Fibroblast of lung (primary cell): ENCODE results near the gene FBXO8. TPM values are rescaled to one million over a fixed set of nuclear protein-coding genes. Genes with fewer than 3 reads are reported as not detected.

Experiments
- DNase-seq, 2 donors: peaks; one replicate each; pipeline versions ENCODE4 v3.0.0 to v3.0.0-alpha.2; 2010; ENCODE audit warnings: low read depth in 2 of 2
- H2AFZ ChIP-seq: 2 replicates; pipeline ENCODE4 v1.5.1; 2012; ENCODE audit warnings: low read length, control low read depth, inconsistent platforms
- H3K27ac ChIP-seq: 2 replicates; pipeline ENCODE4 v1.5.1; 2011; ENCODE audit warnings: low read length, control low read depth; ENCODE audit not compliant: insufficient read depth
- H3K27me3 ChIP-seq: 2 replicates; pipeline ENCODE4 v1.5.1; 2011; ENCODE audit warnings: mild to moderate bottlenecking, low read length; ENCODE audit not compliant: control insufficient read depth, insufficient read depth
- H3K36me3 ChIP-seq: 2 replicates; pipeline ENCODE4 v1.5.1; 2011; ENCODE audit warnings: low read length; ENCODE audit not compliant: control insufficient read depth, insufficient read depth
- H3K4me1 ChIP-seq: 2 replicates; pipeline ENCODE4 v1.5.1; 2011; ENCODE audit warnings: low read length; ENCODE audit not compliant: control insufficient read depth, insufficient read depth; ENCODE audit errors: extremely low read depth
- H3K4me2 ChIP-seq: 2 replicates; pipeline ENCODE4 v1.5.1; 2011; ENCODE audit warnings: low read length, control low read depth; ENCODE audit not compliant: insufficient read depth; ENCODE audit errors: extremely low read depth
- H3K4me3 ChIP-seq, 4 experiments: fragments of 200-600 bp in 1 of 4; sonication (generic) in 1 of 4; replicated peaks in 1 of 4; 2 replicates each; pipeline ENCODE4 v1.5.1; 2011 to 2016; ENCODE audit warnings: low read length in 4 of 4, low read depth in 3 of 4, mild to moderate bottlenecking in 3 of 4, control low read depth in 2 of 4, inconsistent platforms in 1 of 4, mixed read lengths in 1 of 4; ENCODE audit not compliant: insufficient read depth in 1 of 4; ENCODE audit errors: control extremely low read depth in 1 of 4
- H3K79me2 ChIP-seq: 2 replicates; pipeline ENCODE4 v1.5.1; 2012; ENCODE audit warnings: mild to moderate bottlenecking, low read length, inconsistent platforms; ENCODE audit not compliant: control insufficient read depth, insufficient read depth
- H3K9ac ChIP-seq: 2 replicates; pipeline ENCODE4 v1.5.1; 2011; ENCODE audit warnings: mild to moderate bottlenecking, low read length, control low read depth; ENCODE audit not compliant: insufficient read depth
- H3K9me3 ChIP-seq: 2 replicates; pipeline ENCODE4 v1.5.1; 2012; ENCODE audit warnings: low read depth, low read length; ENCODE audit not compliant: control insufficient read depth, insufficient read depth
- H4K20me1 ChIP-seq: 2 replicates; pipeline ENCODE4 v1.5.1; 2011; ENCODE audit warnings: low read length; ENCODE audit not compliant: control insufficient read depth, insufficient read depth; ENCODE audit errors: extremely low read depth
- EZH2 ChIP-seq: IDR thresholded peaks from 2 replicates; pipeline ENCODE4 v1.5.1; 2012; ENCODE audit warnings: low read length, control low read depth, mild to moderate bottlenecking; ENCODE audit errors: missing control alignments
- polyA plus RNA-seq, 2 donors: library from polyadenylated mRNA; depleted of rRNA in 1 of 2; stranded (reverse) in 1 of 2; unstranded in 1 of 2; fragments of >200 nt; gene quantifications; 2 replicates each; pipeline ENCODE4 v1.2.1, GENCODE V29; 2011 to 2012; ENCODE audit warnings: missing spikeins in 1 of 2
- total RNA-seq: library from RNA; depleted of rRNA; stranded (reverse); fragments of >200 nt; gene quantifications from 2 replicates; pipeline ENCODE4 v1.2.1, GENCODE V29; 2014
- TF ChIP-seq, protein P1 (sequence below), 2 donors: IDR thresholded peaks in 1 of 2; conservative IDR thresholded peaks in 1 of 2; 1 replicate in 1 of 2; 2 replicates in 1 of 2; pipeline ENCODE4 v1.5.1; 2011 to 2012; ENCODE audit warnings: low read length in 2 of 2, control low read depth in 1 of 2, inconsistent platforms in 1 of 2, low read depth in 1 of 2, mild to moderate bottlenecking in 1 of 2

FBXO8 gene
- total and polyA plus RNA-seq, 2 donors (not counting 1 experiment from before 2014, with no cell fraction given), result 26.7 to 46.1 TPM

DNA sequence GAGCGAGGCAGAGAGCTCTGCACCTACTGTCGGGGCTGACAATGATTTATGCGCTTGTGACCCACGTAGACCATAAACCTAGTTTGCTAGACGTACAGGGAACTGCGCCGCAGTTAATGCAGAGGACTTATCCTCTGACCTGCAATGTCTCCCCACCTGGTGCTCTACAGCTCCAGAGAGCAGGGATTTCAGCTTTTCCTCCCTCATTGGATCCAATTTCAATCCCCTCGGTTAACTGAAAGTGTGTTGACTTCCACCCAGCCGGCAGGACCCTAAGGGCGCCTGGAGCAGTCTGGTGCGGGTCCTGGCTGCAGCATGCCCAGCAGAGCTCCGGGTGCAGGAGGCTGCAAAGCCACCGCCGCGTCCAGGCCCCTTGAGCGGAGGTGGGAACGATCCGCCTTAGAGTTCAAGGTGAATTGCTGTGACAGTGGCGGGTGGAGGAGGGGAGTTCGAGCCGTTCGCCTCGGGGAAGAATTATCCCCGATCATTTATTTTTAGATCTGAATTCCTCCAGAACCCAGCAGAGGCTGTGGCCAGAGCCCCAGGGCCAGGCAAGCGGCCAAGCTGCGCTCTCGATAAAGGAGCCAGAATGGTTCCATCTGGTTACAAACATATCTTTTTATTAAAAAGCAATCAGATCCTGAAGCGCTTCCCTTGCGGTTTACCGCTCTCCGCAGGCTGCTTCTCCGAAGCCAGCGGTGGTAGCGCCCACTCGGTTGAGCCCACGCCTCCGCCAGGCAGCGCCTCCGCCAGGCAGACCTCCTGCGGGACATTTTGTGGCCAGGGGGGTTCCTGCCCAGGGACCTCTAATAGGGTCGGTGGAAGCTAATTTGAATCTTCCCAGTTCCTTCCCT lies 66.0 kb downstream of the FBXO8 start:
- Histone ChIP-seq H3K36me3 (no peaks in the 10 kb centered on the region), H3K4me1 (no peaks in the 10 kb centered on the region), H3K4me3 (peak overlapping the region; percentile 18 to 56 (median 36)), H4K20me1 (no peaks in the 10 kb centered on the region), H3K4me2 (peak overlapping the region; percentile 36), H3K79me2 (no peaks in the 10 kb centered on the region), H3K9me3 (no peaks in the 10 kb centered on the region), H2AFZ (no peak overlapping the region), H3K9ac (no peak overlapping the region), H3K27me3 (peaks cover 46% of the 10 kb centered on the region), H3K27ac (no peak overlapping the region)
- TF ChIP-seq, protein P1, sequence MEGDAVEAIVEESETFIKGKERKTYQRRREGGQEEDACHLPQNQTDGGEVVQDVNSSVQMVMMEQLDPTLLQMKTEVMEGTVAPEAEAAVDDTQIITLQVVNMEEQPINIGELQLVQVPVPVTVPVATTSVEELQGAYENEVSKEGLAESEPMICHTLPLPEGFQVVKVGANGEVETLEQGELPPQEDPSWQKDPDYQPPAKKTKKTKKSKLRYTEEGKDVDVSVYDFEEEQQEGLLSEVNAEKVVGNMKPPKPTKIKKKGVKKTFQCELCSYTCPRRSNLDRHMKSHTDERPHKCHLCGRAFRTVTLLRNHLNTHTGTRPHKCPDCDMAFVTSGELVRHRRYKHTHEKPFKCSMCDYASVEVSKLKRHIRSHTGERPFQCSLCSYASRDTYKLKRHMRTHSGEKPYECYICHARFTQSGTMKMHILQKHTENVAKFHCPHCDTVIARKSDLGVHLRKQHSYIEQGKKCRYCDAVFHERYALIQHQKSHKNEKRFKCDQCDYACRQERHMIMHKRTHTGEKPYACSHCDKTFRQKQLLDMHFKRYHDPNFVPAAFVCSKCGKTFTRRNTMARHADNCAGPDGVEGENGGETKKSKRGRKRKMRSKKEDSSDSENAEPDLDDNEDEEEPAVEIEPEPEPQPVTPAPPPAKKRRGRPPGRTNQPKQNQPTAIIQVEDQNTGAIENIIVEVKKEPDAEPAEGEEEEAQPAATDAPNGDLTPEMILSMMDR (conservative IDR thresholded peaks at IDR 0.05 in 1 of 2, IDR thresholded peaks at IDR 0.05 in 1 of 2; ENCODE audit: low read depth in 1 of 2, low read length in 2 of 2), result peak in 1 of 2 donors; percentile 9
- TF ChIP-seq EZH2, result peak; percentile 90
- peak; percentile 52 to 68 for DNase-seq

DNA sequence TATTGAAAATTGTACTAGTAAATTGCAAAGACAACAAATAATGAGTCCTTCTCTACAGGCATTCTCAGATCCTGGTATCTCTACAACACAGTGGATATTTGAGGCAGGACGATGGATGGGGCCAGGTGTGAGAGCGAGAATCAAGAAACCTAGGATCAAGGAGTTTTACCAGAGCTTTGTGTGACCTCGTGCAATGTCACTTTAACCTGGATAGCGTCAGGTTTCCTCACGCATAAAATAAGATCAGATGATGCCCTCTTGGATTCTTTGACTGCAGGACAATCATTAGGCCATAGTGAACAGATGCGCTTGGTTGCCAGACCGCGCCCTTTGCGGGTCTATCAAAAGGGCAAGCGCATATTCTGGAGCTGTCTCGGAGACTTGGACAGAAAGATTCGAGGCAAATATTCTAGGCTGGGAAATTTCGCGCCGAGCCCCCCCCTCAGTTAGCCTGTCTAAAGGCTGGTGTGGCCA lies 66.6 kb downstream of the FBXO8 start:
- H3K4me1 ChIP-seq, result no peaks in the 10 kb centered on the region
- H2AFZ ChIP-seq, result no peak overlapping the region
- H3K9ac ChIP-seq, result no peak overlapping the region
- no peak for TF ChIP-seq EZH2
- TF ChIP-seq, protein P1 (conservative IDR thresholded peaks at IDR 0.05 in 1 of 2, IDR thresholded peaks at IDR 0.05 in 1 of 2; ENCODE audit: low read depth in 1 of 2, low read length in 2 of 2), result no peak
- no peak overlapping the region for H3K27ac ChIP-seq
- peak overlapping the region; percentile 36 for H3K4me2 ChIP-seq
- no peaks in the 10 kb centered on the region for H3K36me3 ChIP-seq
- H3K4me3 ChIP-seq, result peak overlapping the region in 2 of 4 experiments; percentile 51 to 56
- H4K20me1 ChIP-seq, result no peaks in the 10 kb centered on the region
- no peak for DNase-seq
- no peaks in the 10 kb centered on the region for H3K9me3 ChIP-seq
- no peaks in the 10 kb centered on the region for H3K79me2 ChIP-seq
- peaks cover 48% of the 10 kb centered on the region for H3K27me3 ChIP-seq

DNA sequence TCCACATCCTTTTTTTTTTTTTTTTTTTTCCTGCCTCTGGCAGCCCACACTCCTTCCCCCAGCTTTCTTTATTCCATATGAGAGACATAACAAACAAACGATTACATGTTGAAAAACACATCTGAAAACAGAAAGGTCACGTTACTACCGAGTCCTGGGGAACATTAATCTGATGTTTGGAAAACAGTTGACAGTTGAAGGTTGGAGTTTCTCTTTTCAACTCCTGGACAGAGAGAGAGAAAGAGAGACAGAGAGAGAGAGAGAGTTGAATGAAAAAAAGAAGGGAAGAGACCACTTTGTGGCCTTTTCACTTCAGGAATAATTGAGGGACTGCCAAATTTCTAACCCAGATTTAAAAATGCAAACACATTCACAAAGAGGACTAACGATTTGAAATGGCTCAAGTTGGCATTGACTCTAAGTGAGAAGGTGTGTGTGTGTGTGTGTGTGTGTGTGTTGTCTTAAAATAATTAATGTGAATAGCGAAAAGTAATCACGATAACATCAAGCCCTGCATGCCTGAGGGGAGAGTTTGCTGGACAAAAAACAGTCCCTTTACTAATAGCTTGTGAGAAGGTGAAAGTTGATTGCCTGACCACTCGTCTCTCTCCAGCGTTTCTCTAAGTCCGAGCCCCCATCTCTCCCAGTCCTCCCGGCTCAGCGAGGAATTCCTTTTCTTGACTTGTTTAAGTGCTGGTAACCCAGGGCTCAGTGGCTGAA lies 67.3 kb downstream of the FBXO8 start:
- no peak overlapping the region for H2AFZ ChIP-seq
- no peak overlapping the region for H3K4me2 ChIP-seq
- H3K36me3 ChIP-seq, result no peaks in the 10 kb centered on the region
- no peak for TF ChIP-seq EZH2
- TF ChIP-seq, protein P1 (conservative IDR thresholded peaks at IDR 0.05 in 1 of 2, IDR thresholded peaks at IDR 0.05 in 1 of 2; ENCODE audit: low read depth in 1 of 2, low read length in 2 of 2), result no peak
- peak in 1 of 2 donors; percentile 12 for DNase-seq
- H3K4me1 ChIP-seq, result no peaks in the 10 kb centered on the region
- no peaks in the 10 kb centered on the region for H3K79me2 ChIP-seq
- H3K4me3 ChIP-seq, result no peak overlapping the region
- no peak overlapping the region for H3K27ac ChIP-seq
- no peaks in the 10 kb centered on the region for H4K20me1 ChIP-seq
- no peaks in the 10 kb centered on the region for H3K9me3 ChIP-seq
- no peak overlapping the region for H3K9ac ChIP-seq
- H3K27me3 ChIP-seq, result peaks cover 48% of the 10 kb centered on the region
